ENCODE results near the gene SHROOM3.
"Not testable (repeated sequence)": the region's sequence is repeated elsewhere in the genome, so short reads cannot be mapped to it uniquely, and the experiment has no call there.

The SHROOM3 gene

DNA sequence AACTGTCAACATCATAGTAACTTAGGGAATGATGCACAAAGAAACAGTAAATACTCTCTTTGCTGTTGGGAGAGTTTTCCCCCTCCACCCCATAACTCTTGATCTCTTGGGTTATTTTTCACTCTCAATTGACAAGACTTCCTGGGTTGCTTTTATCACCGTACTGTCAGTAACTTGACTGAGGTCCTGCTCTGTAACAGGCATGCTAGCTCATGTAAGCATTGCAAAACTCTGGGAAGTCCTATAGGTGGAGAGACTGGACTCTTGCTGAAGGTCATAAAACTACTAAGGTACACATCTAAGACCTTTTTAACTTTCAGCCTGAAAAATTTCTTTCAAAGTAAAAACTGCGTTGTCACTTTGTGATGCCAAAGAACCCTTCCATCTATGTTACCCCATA, 10.9 kb downstream of the SHROOM3 start:
- DNase-seq (ENCODE audit: low read depth in 4 of 4, low spot score in 1 of 4): no peak

DNA sequence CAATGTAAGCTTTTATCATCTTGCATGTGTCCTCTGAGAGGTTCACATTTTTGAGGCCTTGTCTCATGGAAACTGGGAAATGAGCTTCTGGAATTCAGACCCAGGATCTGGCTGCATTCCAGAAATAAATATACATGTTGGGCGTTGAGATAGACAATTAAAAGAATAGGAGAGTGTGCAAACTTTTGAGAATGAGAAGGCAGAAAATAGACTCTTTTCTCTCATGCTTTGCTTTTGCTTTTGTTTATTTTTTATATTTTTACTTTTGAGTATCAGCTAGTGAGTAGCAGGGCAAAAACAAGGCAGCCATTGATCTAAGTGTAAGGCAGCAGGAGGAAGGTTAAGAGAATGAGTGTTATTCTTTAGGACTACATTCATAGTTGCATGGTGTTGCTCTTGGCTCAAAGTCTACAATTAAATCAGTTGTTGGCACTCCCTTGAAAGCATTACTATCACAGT, 12.4 kb downstream of the SHROOM3 start:
- DNase-seq (ENCODE audit: low read depth in 4 of 4, low spot score in 1 of 4): no peak

DNA sequence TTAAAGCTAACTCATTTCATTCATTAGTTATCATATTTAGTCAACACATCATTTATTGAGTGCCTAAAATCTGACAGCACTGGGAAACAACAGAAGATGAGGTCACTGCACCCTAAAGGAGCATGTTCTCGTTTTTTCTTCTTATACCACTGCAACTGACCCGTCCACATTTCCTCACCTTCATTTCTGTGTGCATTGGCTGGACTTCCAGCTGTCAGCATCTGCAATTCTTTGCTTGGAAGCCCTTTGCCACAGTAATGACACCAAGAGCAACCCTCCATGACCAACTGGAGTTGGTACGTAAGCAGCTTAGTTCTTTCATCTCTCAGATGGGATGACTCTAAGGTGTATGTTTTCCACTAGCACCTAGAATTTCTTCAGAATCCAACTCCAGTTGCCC, 13.2 kb downstream of the SHROOM3 start:
- no peak for DNase-seq (ENCODE audit: low read depth in 4 of 4, low spot score in 1 of 4)

DNA sequence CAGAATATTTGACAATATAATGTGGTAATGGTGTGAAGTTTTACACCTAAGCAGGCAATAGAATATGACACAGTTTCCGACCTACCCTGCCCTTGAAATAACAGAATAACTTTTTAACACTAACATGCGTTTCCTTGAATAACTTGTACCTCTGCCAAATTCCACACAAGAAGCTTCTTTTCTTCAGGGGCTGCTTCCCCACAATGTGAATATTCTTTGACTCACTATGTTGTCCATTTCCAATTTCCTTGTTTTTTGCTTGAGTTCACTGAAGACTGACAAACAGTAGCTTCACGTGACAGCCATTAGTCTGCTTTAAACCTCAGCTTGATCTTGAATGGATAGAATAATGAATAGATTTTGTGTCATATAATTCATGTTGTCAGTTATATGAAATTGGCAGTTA, 14.3 kb downstream of the SHROOM3 start:
- no peak for DNase-seq (ENCODE audit: low read depth in 4 of 4, low spot score in 1 of 4)

DNA sequence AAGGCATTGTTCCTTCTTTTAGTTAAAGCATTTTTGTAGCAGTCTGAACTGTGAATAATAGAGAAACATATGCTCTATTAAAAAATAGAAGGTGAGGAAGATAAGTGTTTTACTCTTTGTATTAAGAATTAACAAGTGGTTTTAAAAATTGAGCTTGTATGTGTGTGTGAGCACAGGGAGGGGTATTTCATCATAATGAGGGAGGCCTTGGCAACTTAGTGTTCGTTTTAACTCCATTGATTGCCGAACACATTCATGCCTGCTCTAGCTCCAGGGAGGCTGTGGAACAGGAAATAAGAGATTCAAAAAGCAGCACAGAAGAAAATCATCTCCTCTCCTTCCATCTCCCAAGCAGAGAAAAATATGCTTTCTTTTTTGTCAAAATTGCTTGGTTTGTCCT, 14.8 kb downstream of the SHROOM3 start:
- no peak for DNase-seq (ENCODE audit: low read depth in 4 of 4, low spot score in 1 of 4)

DNA sequence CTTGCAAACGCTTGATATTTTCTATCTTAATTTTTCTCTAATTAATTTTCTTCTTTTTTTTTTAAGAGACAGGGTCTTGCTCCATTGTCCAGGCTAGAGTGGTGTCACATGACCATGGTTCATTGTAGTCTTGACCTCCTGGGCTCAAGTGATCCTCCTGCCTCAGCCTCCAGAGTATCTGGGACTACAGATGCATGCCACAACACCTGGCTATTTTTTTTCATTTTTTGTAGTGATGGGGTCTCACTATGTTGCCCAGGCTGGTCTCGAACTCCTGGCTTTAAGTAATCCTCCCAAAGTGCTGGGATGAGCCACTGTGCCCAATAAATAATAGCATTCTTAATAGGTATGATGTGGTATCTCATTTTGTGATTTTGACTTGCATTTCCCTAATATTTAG, 18.2 kb downstream of the SHROOM3 start:
- DNase-seq (ENCODE audit: low read depth in 4 of 4, low spot score in 1 of 4): no peak

DNA sequence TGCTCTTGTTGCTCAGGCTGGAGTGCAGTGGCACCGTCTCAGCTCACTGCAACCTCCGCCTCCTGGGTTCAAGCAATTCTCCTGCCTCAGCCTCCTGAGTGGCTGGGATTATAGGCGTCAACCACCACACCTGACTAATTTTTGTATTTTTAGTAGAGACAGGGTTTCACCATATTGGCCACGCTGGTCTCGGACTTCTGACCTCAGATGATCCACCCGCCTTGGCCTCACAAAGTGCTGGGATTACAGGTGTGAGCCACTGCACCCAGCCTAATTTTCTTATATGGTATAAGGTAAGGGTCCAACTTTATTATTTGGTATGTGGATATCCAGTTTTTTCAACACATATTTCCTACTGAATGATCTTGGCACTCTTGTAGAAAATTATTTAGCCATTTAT, 19.0 kb downstream of the SHROOM3 start:
- DNase-seq (ENCODE audit: low read depth in 4 of 4, low spot score in 1 of 4): not testable (repeated sequence)

DNA sequence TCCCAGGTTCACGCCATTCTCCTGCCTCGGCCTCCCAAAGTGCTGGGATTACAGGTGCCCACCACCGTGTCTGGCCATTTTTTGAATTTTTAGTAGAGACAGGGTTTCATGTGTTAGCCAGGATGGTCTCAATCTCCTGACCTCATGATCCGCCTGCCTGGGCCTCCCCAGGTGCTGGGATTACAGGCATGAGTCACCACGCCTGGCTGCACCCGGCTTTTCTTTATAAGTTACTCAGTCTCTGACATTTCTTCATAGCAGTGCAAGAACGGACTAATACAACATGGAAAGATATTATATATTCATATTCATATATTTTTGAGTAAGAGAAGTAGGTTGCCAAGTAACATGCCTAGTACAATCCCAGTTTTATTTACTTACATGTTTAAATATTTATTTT, 22.9 kb downstream of the SHROOM3 start:
- no peak for DNase-seq (ENCODE audit: low read depth in 4 of 4, low spot score in 1 of 4)

DNA sequence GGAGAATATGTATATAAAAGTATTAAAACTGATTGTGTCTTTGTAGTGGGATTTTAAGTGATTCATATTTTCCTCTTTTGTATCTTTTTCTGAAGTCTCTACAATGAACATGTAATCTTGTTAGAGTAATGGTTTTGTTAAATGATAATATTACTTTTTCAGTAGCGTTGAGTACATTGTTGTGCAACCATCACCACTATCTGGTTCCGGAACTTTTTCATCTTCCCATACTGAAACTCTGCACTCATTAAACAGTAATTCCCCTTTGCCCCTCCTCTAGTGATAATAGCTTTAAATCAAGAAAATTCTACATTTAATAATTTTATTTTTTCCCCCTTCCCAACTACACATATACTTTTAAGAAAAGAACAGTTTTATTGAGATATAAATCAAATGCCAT, 23.3 kb downstream of the SHROOM3 start:
- DNase-seq (ENCODE audit: low read depth in 4 of 4, low spot score in 1 of 4): no peak

DNA sequence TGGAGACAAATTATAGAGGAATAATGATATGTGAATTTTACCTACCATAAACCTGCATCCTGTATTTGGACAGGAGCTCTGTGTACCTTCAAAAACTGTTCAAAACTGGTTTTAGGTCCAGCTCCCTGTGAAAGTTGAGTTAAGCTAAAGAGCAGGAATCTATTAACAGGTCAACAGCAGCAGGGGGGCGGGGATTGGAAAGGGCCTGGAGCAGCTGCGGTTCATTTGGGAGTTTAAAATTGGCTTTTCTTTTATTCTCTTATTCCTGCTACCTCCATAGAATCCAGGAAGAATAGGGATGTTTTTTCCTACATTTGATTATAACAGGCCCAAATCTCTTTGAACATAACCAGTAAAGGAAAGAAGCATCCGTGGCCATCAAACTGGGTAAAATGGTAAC, 23.8 kb downstream of the SHROOM3 start:
- no peak for DNase-seq (ENCODE audit: low read depth in 4 of 4, low spot score in 1 of 4)

DNA sequence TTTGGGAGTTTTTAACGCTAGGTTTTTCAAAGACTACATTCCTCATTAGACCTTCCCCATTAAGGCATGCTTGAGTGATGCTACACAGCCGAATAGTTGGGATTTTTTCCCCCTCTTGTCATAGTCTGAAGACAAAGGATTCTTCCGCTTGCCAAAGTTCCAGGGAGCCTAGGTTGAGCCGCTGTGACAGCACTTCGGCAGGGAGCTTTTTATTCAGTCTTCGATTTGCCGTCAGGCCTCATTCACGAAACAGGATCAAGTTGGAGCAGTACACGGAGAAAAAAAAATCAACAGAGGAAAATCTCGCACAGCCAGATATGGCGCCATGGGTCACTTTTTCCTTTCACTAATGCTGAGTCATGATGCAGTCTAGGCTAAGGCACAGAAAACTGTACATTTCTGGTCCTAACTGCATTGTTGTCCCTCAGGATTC, 24.3 kb downstream of the SHROOM3 start:
- DNase-seq (ENCODE audit: low read depth in 4 of 4, low spot score in 1 of 4): no peak

DNA sequence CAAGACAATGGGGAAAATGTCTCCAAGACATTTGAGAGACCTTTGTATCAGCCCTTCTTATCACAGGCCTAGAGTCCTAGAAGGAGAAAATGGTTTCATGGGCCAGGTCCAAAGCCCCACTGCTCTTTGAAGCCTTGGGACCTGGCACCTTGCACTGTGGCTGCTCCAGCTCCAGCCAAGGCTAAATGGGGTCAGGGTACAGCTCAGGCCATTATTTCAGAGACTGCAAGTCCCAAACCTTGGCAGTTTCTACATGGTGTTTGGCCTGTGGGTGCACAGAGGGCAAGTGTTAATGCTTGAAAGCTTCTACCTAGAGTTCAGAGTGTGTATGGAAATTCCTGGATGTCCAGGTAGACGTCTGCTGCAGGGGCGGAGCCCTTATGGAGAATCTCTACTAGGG, 28.5 kb downstream of the SHROOM3 start:
- no peak for DNase-seq (ENCODE audit: low read depth in 4 of 4, low spot score in 1 of 4)

DNA sequence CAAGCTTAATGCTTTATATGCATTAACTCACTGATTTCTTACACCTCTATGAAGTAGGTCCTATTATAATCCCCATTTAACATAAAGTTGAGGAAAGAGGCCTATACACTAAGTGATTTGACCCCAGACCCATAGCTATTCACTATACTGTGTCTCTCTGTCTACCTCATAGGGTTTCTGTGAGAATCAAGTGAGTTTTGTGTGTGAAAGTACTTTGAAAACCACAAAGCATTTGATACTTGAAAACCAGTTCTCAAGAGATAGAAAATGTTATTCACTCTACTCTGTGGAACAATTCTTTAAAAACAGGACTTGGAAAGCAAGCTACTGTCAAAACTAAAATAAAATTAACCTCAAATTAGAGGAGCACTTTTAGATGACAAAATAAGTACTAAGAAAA, 35.0 kb downstream of the SHROOM3 start:
- DNase-seq (ENCODE audit: low read depth in 4 of 4, low spot score in 1 of 4): no peak

DNA sequence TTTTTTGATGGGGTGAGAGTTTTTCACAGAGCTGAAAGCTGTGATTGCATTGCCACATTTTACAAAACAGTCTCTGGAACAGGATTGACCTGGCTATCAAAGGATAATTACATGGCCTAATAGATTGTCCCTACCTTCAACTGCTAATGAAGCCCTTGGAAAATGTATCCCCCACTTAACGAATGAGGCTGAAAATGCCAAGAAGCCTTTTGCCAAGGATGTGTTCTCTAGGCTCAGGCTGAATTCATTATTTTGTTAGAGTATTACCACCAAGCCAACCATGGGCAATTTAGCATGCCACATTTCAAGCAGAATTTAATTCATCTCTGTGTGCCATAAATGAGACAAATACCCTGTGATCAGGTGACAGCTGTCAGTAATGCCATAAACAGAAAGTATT, 35.5 kb downstream of the SHROOM3 start:
- no peak for DNase-seq (ENCODE audit: low read depth in 4 of 4, low spot score in 1 of 4)

DNA sequence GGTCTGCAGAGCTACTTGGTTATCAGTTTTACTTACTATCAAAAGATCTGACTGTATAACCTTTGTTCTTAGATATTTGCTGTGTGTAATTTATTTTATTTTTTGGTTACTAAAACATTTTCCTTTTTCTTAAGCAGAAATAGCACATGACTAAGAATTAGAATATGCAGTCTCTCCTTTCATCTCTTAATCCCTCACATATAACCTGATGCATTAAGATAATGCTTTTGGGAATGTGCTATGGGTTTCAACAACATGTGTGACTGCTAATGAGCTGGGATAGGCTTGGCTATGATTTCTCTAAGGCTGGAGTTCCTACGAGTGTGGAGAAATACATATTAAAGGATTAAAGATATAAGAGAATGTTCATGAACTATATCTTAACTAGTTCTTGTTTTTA, 41.5 kb downstream of the SHROOM3 start:
- DNase-seq (ENCODE audit: low read depth in 4 of 4, low spot score in 1 of 4): no peak

DNA sequence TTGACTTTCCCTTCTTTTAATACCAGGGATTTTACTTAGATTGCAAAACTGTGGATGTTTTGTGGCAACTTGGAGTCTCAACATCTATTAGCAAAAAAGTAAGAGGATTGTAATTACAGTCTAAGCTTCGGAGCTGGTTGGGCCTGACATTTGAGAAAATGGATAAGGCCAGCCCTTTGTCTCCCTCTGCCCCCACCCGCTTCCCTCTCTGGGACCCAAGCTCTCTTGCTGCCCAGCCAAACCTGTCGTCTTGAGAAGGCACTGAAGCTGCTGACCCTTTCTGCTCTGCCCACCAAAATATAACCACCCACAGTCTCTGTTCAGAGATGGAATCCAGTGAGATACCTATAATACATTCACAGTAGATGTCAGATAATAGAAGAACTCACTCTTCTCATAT, 49.6 kb downstream of the SHROOM3 start:
- no peak for DNase-seq (ENCODE audit: low read depth in 4 of 4, low spot score in 1 of 4)

DNA sequence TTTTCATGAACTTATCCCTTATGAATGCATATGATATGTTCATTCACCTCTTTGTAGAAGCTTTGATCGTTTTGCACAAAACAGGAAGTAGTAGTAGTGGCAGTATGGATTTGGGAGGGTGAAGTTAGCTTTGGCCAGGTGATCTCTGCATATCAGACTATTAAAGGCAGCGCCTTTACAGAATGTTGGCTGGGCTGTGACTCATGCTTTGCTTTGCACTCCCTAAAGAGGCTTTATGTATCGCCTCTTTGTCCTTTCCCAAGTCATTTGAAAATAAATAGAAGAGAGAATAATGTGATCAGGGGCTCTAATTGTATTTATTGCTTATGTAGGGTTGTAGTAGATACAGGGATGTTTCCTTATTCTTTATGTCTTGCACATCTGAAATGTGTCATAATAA, 50.4 kb downstream of the SHROOM3 start:
- no peak for DNase-seq (ENCODE audit: low read depth in 4 of 4, low spot score in 1 of 4)

DNA sequence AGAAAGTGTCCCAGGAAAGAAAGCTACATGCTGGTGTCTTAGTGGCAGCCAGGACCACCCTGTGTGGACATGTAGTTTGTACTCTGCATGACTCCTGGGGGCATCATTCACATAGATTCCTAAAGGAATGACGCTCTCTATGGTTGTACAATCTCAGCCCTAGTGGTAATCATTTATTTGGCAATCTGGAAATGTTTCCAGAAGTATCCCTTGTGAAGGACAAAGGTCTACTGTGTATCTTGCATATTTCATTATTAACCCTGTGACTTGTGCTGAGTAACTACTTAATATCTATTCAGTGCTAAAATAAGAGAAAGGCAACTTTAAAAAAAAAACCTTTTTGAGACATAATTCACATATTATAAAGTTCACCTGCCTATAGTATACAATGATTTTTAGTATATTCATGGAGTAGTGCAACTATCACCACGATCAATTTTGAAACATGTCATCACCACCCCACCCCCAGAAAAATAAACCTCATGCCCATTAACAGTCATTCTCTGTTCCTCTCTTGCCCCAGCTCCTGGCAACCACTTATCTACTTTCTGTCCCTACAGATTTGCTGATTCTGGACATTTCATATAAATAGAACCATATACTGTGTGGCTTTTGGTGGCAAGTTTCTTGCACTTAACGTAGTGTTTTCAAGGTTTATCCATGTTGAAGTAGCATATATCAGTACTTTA, 51.7 kb downstream of the SHROOM3 start:
- no peak for DNase-seq (ENCODE audit: low read depth in 4 of 4, low spot score in 1 of 4)

DNA sequence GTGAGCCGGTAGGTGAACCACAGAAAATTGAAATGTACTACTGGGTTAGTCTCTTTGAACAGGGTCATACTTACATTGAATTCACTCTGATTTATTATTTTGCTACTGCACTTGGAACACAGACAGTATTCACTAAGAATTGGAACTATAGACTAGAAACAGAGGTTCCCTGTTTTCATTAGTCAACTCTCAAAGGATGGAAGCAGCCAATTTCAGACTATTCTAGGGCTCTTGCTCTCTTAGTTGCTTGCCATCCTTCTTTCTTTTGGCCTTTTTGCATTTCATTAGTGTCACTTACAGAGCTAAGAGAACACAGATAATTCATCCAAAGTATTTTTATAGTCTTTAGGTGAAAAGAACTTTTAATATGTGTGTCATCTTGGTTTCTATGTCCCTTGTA, 52.6 kb downstream of the SHROOM3 start:
- DNase-seq (ENCODE audit: low read depth in 4 of 4, low spot score in 1 of 4): no peak

DNA sequence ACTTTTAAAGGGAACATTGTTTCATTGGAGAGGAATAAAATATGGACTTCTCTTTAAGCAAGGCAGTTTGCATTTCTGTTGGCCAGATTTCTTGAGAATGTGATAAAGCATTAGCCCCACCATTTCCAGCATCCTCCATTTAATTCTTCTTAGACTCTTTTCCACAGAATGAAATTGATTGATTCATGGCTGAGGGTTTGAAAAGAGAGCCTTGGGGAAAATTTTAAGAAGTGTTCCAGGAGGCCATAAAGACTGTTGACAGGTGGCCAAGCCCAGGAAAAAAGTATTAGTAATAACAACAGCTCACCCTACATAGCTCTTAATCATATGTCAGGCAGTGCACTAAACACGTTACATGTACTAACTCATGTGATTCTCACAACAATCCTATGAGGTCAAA, 53.4 kb downstream of the SHROOM3 start:
- DNase-seq (ENCODE audit: low read depth in 4 of 4, low spot score in 1 of 4): no peak

DNA sequence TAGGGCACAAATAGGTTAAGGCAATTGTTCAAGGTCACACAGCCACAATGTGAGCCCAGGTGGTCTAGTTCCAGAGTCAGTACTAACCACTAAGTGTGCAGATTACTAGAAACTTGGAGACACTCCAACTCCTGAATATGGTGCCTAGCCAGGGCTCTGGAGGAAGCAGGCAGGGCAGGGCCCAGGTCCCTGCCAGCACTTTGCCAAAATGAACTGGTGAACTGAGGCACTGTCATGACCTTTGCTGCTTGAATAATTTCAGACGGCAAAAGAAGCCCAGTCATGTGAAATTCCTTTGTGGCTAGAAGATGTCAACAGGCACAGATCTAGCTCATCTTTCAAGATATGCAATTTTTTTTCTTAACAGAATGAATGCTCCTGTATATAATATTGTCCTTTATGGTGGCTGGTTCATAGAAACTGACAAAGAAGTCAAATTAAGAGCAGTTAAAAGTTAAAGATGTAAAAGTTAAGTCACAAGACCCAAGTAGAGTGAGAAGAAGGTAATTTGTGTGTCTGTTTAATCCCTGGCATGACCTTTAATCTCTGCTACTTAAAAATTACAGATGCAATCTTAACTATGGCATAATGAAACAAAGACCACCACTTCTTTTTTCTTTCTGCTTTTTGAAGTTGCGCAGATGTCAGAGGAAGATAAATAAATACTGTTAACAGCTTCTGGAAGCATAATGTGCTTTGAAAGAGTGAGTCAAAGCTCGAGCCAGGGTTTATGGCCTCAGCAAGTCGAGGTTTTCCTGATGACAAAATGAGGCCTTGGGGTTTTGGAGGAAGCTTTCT, 54.1 kb downstream of the SHROOM3 start:
- no peak for DNase-seq (ENCODE audit: low read depth in 4 of 4, low spot score in 1 of 4)

DNA sequence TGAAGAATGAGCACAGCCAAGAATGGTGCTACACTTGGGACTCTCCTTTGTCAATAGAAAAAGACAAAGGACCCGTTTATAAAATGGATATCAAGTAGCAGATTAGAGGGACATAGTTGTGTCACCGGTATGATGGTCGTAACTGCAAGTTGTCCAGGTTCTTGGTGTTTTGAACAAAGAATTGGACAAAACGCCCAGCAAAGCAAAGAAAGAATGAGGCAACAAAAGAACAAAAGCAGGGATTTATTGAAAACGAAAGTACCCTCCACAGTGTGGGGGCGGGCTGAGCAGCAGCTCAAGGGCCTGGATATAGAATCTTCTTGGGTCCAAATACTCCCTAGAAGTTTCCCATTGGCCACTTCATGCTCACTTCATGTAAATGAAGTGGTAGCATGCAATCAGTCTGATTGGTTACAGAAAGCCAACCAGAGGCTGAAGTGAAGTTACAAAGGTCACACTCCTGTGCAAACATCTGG, 54.7 kb downstream of the SHROOM3 start:
- DNase-seq (ENCODE audit: low read depth in 4 of 4, low spot score in 1 of 4): no peak

DNA sequence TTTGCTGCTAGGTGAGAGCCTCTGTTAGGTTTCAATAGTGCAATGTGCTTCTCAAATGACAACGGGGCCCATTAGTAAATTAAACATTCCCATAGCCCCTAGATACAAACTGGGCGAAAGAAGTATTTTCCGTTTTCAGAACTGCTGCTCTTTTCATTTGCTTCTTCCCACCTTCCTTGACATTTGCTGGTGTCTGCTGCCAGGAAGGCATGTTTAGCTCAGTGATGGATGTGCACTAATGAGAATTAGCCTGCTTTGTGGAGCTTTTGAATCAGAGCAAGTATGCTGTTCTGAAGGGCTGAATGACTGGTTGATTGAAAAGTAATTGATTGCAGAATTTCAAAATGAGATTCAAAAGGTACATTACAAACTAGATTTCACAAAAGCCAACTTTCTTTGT, 57.0 kb downstream of the SHROOM3 start:
- DNase-seq (ENCODE audit: low read depth in 4 of 4, low spot score in 1 of 4): no peak
